Stimulated activated CD8-positive, alpha-beta memory T cell treated with anti-CD3 and anti-CD28 coated beads, Interleukin-12 subunit alpha, Interleukin-12 subunit beta, amount 100 ng/mL, for 4 hours (primary cell): ENCODE results near the gene RALY.

Experiments used
- DNase-seq: peaks from one replicate; pipeline ENCODE4 v3.0.0-alpha.2; 2020; ENCODE audit warnings: low read depth

Gene RALY

GRCh38 chr20:34082232-34082887 lies 88.6 kb downstream of the RALY start:
- no peak for DNase-seq

GRCh38 chr20:34083137-34083536 lies 89.4 kb downstream of the RALY start:
- no peak for DNase-seq

GRCh38 chr20:34083781-34084180 lies 90.1 kb downstream of the RALY start:
- DNase-seq, result no peak

- no peak for DNase-seq
These were observed 90.7 kb downstream of the RALY start for GRCh38 chr20:34084227-34084923.

- no peak for DNase-seq
These were observed 91.9 kb downstream of the RALY start for GRCh38 chr20:34085544-34086040.

GRCh38 chr20:34088305-34089174 lies 94.8 kb downstream of the RALY start:
- DNase-seq, result no peak

- DNase-seq, result no peak
These were observed 95.4 kb downstream of the RALY start for GRCh38 chr20:34089175-34089479.

GRCh38 chr20:34089655-34090345 lies 96.1 kb downstream of the RALY start:
- DNase-seq, result no peak

GRCh38 chr20:34090645-34091044 lies 96.9 kb downstream of the RALY start:
- no peak for DNase-seq

GRCh38 chr20:34091637-34092200 lies 98.0 kb downstream of the RALY start:
- DNase-seq, result no peak

GRCh38 chr20:34093895-34094294 lies 100.2 kb downstream of the RALY start:
- no peak for DNase-seq

- DNase-seq, result no peak
These were observed 102.1 kb downstream of the RALY start for GRCh38 chr20:34095825-34096224.

- DNase-seq, result no peak
These were observed 103.2 kb downstream of the RALY start for GRCh38 chr20:34096699-34097444.

GRCh38 chr20:34098570-34098969 lies 104.9 kb downstream of the RALY start:
- DNase-seq, result no peak

GRCh38 chr20:34099675-34100074 lies 106.0 kb downstream of the RALY start:
- DNase-seq, result no peak

- DNase-seq, result no peak
These were observed 106.9 kb downstream of the RALY start for GRCh38 chr20:34100576-34100975.

- DNase-seq, result no peak
These were observed 108.6 kb downstream of the RALY start for GRCh38 chr20:34102342-34102741.

GRCh38 chr20:34104059-34104458 lies 110.3 kb downstream of the RALY start:
- no peak for DNase-seq

GRCh38 chr20:34105978-34106675 lies 112.4 kb downstream of the RALY start:
- DNase-seq, result no peak

GRCh38 chr20:34108616-34109174 lies 115.0 kb downstream of the RALY start:
- no peak for DNase-seq
